Neural crest cell (in vitro differentiated cells): Measurements from ENCODE around the gene ADAMTS16. TPM values are rescaled to one million over a fixed set of nuclear protein-coding genes. Genes with fewer than 3 reads are reported as not detected.

Experiments
- DNase-seq: peaks from one replicate; pipeline ENCODE4 v3.0.0; 2021; ENCODE audit warnings: low read depth, mixed read lengths, low spot score
- H3K27ac Mint-ChIP-seq: one replicate; pipeline ENCODE4 v1.8.0; 2021; ENCODE audit warnings: mild to moderate bottlenecking, mixed read lengths; ENCODE audit not compliant: unreplicated experiment
- H3K27me3 Mint-ChIP-seq: 2 replicates; pipeline ENCODE4 v1.8.0; 2021; ENCODE audit warnings: low read depth, mild to moderate bottlenecking, mixed read lengths
- H3K36me3 Mint-ChIP-seq: 2 replicates; pipeline ENCODE4 v1.8.0; 2021; ENCODE audit warnings: low read depth, mild to moderate bottlenecking, mixed read lengths
- H3K4me1 Mint-ChIP-seq: 2 replicates; pipeline ENCODE4 v1.8.0; 2021; ENCODE audit warnings: mixed read lengths
- H3K4me3 Mint-ChIP-seq: one replicate; pipeline ENCODE4 v1.8.0; 2021; ENCODE audit warnings: mild to moderate bottlenecking, mixed read lengths
- H3K9me3 Mint-ChIP-seq: 2 replicates; pipeline ENCODE4 v1.8.0; 2021; ENCODE audit warnings: mixed read lengths
- CTCF ChIP-seq: fragments of 200-600 bp; sonication (generic); conservative IDR thresholded peaks from 2 replicates; pipeline ENCODE4 v1.5.0; 2021; ENCODE audit warnings: antibody characterized with exemption, mild to moderate bottlenecking
- total RNA-seq: library from RNA; stranded (reverse); gene quantifications from 2 replicates; pipeline ENCODE4 v1.2.1, GENCODE V29; 2021

ADAMTS16 gene
- total RNA-seq, 1 donor from 2014 or later = 1.7 TPM

- H3K27ac Mint-ChIP-seq = no peak overlapping the region
Measured at GRCh38 chr5:5364932-5365331, 224.8 kb downstream of the ADAMTS16 start.

GRCh38 chr5:5367739-5368138 is 227.6 kb downstream of the ADAMTS16 start:
- Mint-ChIP-seq H3K27ac (no peak overlapping the region), H3K4me1 (peaks cover 11% of the 10 kb centered on the region), H3K27me3 (peaks cover 33% of the 10 kb centered on the region), H3K9me3 (no peaks in the 10 kb centered on the region), H3K4me3 (no peak overlapping the region), H3K36me3 (no peaks in the 10 kb centered on the region)
- no peak for DNase-seq
- TF ChIP-seq CTCF = no peak

More at GRCh38 chr5:5364932-5365331, 224.8 kb downstream of the ADAMTS16 start:
- Mint-ChIP-seq H3K4me1 (peaks cover 36% of the 10 kb centered on the region), H3K4me3 (no peak overlapping the region), H3K27me3 (peaks cover 47% of the 10 kb centered on the region), H3K36me3 (no peaks in the 10 kb centered on the region), H3K9me3 (no peaks in the 10 kb centered on the region)
- TF ChIP-seq CTCF = no peak
- DNase-seq = no peak

DNA sequence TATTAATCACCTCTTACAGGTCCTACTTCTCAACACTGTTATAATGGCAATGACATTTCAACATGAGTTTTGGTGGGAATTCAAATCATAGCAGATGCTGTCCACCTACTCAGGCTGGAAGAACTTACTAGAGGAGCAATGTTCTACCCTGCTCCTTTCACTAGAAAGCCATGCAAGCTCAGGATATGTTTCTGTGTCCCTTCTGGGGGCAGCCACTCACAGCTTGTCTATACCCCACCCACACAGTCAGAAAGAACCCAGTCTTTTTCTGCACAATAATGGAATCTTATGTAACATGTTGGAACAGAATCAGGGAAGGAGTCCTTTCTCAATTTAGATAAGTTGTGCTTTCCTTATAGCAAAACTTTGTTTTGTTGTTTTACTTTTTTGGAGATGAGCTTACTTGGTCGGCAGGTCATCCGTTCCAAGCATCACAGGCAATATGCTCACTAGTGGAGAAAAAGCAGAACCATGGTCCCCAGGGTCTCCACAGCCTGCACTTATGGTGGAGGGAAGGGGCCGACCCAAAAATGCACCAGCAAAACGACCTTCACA is 229.0 kb downstream of the ADAMTS16 start:
- no peaks in the 10 kb centered on the region for H3K9me3 Mint-ChIP-seq
- no peaks in the 10 kb centered on the region for H3K36me3 Mint-ChIP-seq
- no peak for TF ChIP-seq CTCF
- H3K27ac Mint-ChIP-seq = no peak overlapping the region
- no peak for DNase-seq
- H3K4me1 Mint-ChIP-seq = peaks cover 11% of the 10 kb centered on the region
- no peak overlapping the region for H3K4me3 Mint-ChIP-seq
- H3K27me3 Mint-ChIP-seq = peaks cover 22% of the 10 kb centered on the region
